Measurements from ENCODE around the gene CD80. TPM values are rescaled to one million over a fixed set of nuclear protein-coding genes. Genes with fewer than 3 reads are reported as not detected.

Gene CD80
- total RNA-seq, 1 donor from 2014 or later: 6.8 TPM

DNA sequence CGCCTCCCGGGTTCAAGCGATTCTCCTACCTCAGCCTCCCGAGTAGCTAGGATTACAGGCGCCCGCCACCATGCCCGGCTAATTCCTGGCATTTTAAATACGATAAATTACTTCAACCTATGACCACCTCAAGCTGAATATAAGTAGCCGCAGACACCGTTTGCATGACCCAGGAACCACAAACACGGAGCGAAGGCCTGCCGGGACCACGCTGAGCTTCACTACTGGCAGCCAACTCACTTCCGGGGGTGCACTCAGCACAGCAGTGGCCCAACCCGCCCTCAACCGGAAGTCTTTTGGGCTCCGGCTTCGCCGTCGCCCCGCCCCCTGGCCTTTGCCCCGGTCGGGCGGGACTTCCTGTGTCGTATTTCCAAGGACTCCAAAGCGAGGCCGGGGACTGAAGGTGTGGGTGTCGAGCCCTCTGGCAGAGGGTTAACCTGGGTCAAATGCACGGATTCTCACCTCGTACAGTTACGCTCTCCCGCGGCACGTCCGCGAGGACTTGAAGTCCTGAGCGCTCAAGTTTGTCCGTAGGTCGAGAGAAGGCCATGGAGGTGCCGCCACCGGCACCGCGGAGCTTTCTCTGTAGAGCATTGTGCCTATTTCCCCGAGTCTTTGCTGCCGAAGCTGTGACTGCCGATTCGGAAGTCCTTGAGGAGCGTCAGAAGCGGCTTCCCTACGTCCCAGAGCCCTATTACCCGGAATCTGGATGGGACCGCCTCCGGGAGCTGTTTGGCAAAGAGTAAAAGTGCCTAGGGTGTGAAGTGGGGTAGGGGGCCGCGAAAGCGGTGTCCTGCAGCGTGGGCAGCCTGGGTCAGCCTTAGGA, 61.0 kb downstream of the CD80 start, which contains the start of gene TIMMDC1:
TSS of gene TIMMDC1 (plus strand) at position 362 of the 826 bp plus-strand sequence. CDS start at position 549, 187 bp downstream.
- peak; percentile 96 for DNase-seq (ENCODE audit: low spot score)
- Mint-ChIP-seq H3K36me3 (ENCODE audit: low read depth) (peaks cover 29% of the 10 kb centered on the region), H3K9me3 (no peaks in the 10 kb centered on the region), H3K27me3 (ENCODE audit: low read depth) (no peaks in the 10 kb centered on the region), H3K4me1 (ENCODE audit: low read depth) (peaks cover 32% of the 10 kb centered on the region), H3K27ac (peak within 1 kb of the TSS; percentile 95), H3K4me3 (ENCODE audit: low read depth) (peak within 1 kb of the TSS; percentile 96)
- intact Hi-C loops (cut with micrococcal nuclease): loop anchor here (1.0 to 5.0 kb wide), 9 partner anchors 10 to 597 kb away; partner anchors contain the start of genes ARHGAP31, B4GALT4, CFAP91 and COX17

- no peaks in the 10 kb centered on the region for H3K9me3 Mint-ChIP-seq
- intact Hi-C loops (cut with micrococcal nuclease): loop anchor here (1.0 to 5.0 kb wide), 9 partner anchors 10 to 597 kb away; partner anchors contain the start of genes ARHGAP31, B4GALT4, CFAP91 and COX17
- no peaks in the 10 kb centered on the region for H3K27me3 Mint-ChIP-seq (ENCODE audit: low read depth)
- no peak for DNase-seq (ENCODE audit: low spot score)
- H3K4me1 Mint-ChIP-seq (ENCODE audit: low read depth): peaks cover 34% of the 10 kb centered on the region
- H3K27ac Mint-ChIP-seq: peak overlapping the region; percentile 95
- peaks cover 32% of the 10 kb centered on the region for H3K36me3 Mint-ChIP-seq (ENCODE audit: low read depth)
- H3K4me3 Mint-ChIP-seq (ENCODE audit: low read depth): peak overlapping the region; percentile 96
These were observed 61.6 kb downstream of the CD80 start for GRCh38 chr3:119497820-119498185.

DNA sequence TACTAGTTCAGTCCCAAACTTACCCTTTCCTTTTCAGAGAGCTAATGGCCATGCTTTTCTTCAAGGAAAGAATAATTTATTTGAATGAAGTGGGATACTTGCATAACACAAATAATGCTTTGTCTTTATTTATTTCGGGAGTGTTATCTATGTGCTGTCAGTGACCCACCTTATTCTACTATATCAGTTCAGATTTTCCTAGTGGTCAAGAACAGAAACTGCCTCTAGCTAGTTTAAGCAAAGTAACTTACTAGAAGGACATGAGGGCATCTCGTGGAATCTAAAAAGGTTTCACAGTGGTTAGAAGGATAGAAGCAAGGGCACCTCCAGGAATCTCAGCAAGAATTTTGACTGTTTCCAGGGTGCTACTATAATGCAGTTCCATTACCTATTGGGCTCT, 64.8 kb downstream of the CD80 start:
- intact Hi-C loops (cut with micrococcal nuclease): no loop called here

GRCh38 chr3:119492810-119493209, 66.6 kb downstream of the CD80 start:
- DNase-seq (ENCODE audit: low spot score): no peak
- Mint-ChIP-seq H3K27ac (no peak overlapping the region), H3K9me3 (no peaks in the 10 kb centered on the region), H3K4me3 (ENCODE audit: low read depth) (no peak overlapping the region), H3K27me3 (ENCODE audit: low read depth) (no peaks in the 10 kb centered on the region), H3K36me3 (ENCODE audit: low read depth) (peaks cover 45% of the 10 kb centered on the region), H3K4me1 (ENCODE audit: low read depth) (peaks cover 12% of the 10 kb centered on the region)
- intact Hi-C loops (cut with micrococcal nuclease): no loop called here

More for the DNA sequence above, 64.8 kb downstream of the CD80 start:
- Mint-ChIP-seq H3K4me1 (ENCODE audit: low read depth) (peaks cover 13% of the 10 kb centered on the region), H3K36me3 (ENCODE audit: low read depth) (peaks cover 40% of the 10 kb centered on the region), H3K9me3 (no peaks in the 10 kb centered on the region), H3K27ac (no peak overlapping the region), H3K27me3 (ENCODE audit: low read depth) (no peaks in the 10 kb centered on the region), H3K4me3 (ENCODE audit: low read depth) (no peak overlapping the region)
- DNase-seq (ENCODE audit: low spot score): no peak

DNA sequence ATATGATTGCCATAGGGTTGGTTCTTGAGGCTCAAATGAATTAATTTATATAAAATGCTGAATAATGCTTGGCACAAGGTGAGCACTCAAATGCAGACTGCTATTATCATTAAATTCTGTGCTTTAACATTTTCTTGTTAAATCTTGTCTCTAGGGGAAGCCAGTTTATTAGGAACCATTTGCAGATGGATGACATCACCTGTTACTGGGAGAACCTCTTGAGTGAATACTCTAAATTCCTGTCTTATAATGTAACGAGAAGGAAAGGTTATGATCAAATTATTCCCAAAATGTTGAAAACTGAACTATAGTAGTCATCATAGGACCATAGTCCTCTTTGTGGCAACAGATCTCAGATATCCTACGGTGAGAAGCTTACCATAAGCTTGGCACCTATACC, 67.3 kb downstream of the CD80 start:
- no peaks in the 10 kb centered on the region for H3K9me3 Mint-ChIP-seq
- H3K4me3 Mint-ChIP-seq (ENCODE audit: low read depth): no peak overlapping the region
- H3K4me1 Mint-ChIP-seq (ENCODE audit: low read depth): peaks cover 9% of the 10 kb centered on the region
- no peak overlapping the region for H3K27ac Mint-ChIP-seq
- no peak for DNase-seq (ENCODE audit: low spot score)
- intact Hi-C loops (cut with micrococcal nuclease): no loop called here
- peaks cover 45% of the 10 kb centered on the region for H3K36me3 Mint-ChIP-seq (ENCODE audit: low read depth)
- H3K27me3 Mint-ChIP-seq (ENCODE audit: low read depth): no peaks in the 10 kb centered on the region

GRCh38 chr3:119490153-119490552, 69.3 kb downstream of the CD80 start:
- DNase-seq (ENCODE audit: low spot score): no peak
- H3K4me1 Mint-ChIP-seq (ENCODE audit: low read depth): peaks cover 5% of the 10 kb centered on the region
- H3K4me3 Mint-ChIP-seq (ENCODE audit: low read depth): no peak overlapping the region
- H3K9me3 Mint-ChIP-seq: no peaks in the 10 kb centered on the region
- H3K36me3 Mint-ChIP-seq (ENCODE audit: low read depth): peaks cover 60% of the 10 kb centered on the region
- intact Hi-C loops (cut with micrococcal nuclease): no loop called here
- no peaks in the 10 kb centered on the region for H3K27me3 Mint-ChIP-seq (ENCODE audit: low read depth)
- no peak overlapping the region for H3K27ac Mint-ChIP-seq

DNA sequence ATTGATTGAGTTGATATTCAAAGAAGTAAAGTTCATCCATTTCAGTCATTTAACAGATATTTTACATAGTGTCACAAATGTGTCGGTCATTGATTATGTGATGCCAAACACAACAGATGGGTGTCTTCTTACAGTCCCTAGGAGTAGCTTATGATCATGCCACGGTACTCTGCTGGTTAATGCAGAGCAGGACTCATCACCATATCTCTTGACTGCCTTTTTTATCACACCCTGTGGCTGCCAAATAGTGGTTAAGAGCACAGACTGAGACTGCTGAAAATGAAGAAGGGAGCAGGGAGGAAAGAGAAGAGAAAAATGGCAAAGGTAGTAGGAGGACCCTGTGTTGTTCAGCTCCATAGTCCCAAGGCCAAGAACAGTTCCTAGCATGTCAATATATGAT, 73.9 kb downstream of the CD80 start:
- intact Hi-C loops (cut with micrococcal nuclease): no loop called here
- Mint-ChIP-seq H3K9me3 (no peaks in the 10 kb centered on the region), H3K36me3 (ENCODE audit: low read depth) (peaks cover 51% of the 10 kb centered on the region), H3K27me3 (ENCODE audit: low read depth) (no peaks in the 10 kb centered on the region), H3K27ac (no peak overlapping the region), H3K4me3 (ENCODE audit: low read depth) (no peak overlapping the region), H3K4me1 (ENCODE audit: low read depth) (peaks cover 3% of the 10 kb centered on the region)
- no peak for DNase-seq (ENCODE audit: low spot score)

DNA sequence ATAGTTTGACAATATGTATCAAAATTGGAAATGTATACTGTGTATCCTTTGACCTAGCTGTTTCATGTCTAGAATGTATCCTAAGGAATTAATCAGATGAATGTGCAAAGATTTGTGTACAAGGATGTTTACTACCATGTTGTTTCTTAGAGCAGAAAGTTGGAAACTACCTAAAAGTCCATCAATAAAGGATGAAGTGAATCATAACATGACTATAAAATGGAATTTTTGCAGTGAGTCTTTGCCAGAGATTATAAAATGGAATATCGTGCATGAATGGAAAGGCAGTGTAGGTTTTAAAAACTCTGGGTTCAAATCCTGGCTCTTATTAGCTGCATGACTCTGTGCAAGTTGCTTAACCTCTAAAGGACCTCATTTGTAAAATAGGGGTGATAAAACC, 76.3 kb downstream of the CD80 start:
- peaks cover 45% of the 10 kb centered on the region for H3K36me3 Mint-ChIP-seq (ENCODE audit: low read depth)

GRCh38 chr3:119481079-119481478, 78.3 kb downstream of the CD80 start:
- Mint-ChIP-seq H3K4me3 (ENCODE audit: low read depth) (no peak overlapping the region), H3K9me3 (no peaks in the 10 kb centered on the region), H3K4me1 (ENCODE audit: low read depth) (peaks cover 4% of the 10 kb centered on the region), H3K36me3 (ENCODE audit: low read depth) (peaks cover 48% of the 10 kb centered on the region), H3K27me3 (ENCODE audit: low read depth) (no peaks in the 10 kb centered on the region), H3K27ac (no peak overlapping the region)
- intact Hi-C loops (cut with micrococcal nuclease): no loop called here
- DNase-seq (ENCODE audit: low spot score): no peak

More for the DNA sequence above, 76.3 kb downstream of the CD80 start:
- H3K27ac Mint-ChIP-seq: no peak overlapping the region
- intact Hi-C loops (cut with micrococcal nuclease): no loop called here
- no peaks in the 10 kb centered on the region for H3K27me3 Mint-ChIP-seq (ENCODE audit: low read depth)
- no peaks in the 10 kb centered on the region for H3K9me3 Mint-ChIP-seq
- DNase-seq (ENCODE audit: low spot score): no peak
- H3K4me3 Mint-ChIP-seq (ENCODE audit: low read depth): no peak overlapping the region
- H3K4me1 Mint-ChIP-seq (ENCODE audit: low read depth): peaks cover 3% of the 10 kb centered on the region

Other genes starting within 250 kb of the CD80 start
- 50.4 and 58.4 TPM in 2 replicates for gene TMEM39A, start 96.0 kb downstream of the CD80 start, total RNA-seq
- gene POGLUT1, start 90.7 kb downstream of the CD80 start, total RNA-seq: 24.2 and 27.5 TPM in 2 replicates
- gene TIMMDC1, start 61.1 kb downstream of the CD80 start, total RNA-seq: 93.6 and 101 TPM in 2 replicates
- gene ADPRH, start 19.9 kb upstream of the CD80 start, total RNA-seq: 5.5 and 6.3 TPM in 2 replicates
- not detected in 2 replicates for gene PLA1A, start 38.3 kb upstream of the CD80 start, total RNA-seq
- 0.74 and 0.94 TPM in 2 replicates for gene POPDC2, start 101.0 kb upstream of the CD80 start, total RNA-seq
- 61.2 and 64.9 TPM in 2 replicates for gene COX17, start 117.8 kb upstream of the CD80 start, total RNA-seq
- not detected in 2 replicates for gene CFAP91, start 143.4 kb upstream of the CD80 start, total RNA-seq
- 0.11 TPM in 2 replicates for gene NR1I2, start 222.5 kb upstream of the CD80 start, total RNA-seq